ENCODE data around the gene TMEM178B. TPM values are rescaled to one million over a fixed set of nuclear protein-coding genes. Genes with fewer than 3 reads are reported as not detected.

The TMEM178B gene
- polyA plus RNA-seq, 4 donors, result 0.21 to 0.76 (median 0.54) TPM

DNA sequence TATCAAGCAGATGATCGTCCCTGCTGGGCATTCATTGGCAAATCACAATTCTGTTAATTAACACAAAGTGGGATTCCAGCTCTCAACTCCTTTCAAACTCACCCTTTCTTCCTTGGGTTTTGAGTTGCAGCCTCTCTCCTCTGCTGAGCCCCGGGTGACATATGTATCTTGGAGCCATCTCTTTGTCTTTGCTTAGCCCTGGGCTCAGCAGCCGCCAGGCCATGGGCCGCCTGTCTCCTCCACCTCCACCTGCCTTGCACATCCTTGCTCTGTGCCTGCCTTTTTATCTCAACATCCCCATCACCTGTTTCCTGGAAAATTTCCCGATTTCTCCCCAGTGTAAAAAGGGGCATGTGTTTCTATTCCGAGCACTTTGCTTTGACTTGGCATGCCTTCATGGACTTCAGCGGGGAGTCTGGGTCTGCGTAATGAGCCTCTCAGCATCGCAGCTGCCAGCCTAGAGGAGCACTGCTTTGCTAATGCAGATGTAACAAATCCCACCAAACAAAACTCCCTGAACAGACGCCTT is 336.0 kb downstream of the TMEM178B start:
- DNase-seq (ENCODE audit: low read depth in 4 of 4, low spot score in 3 of 4), result no peak

DNA sequence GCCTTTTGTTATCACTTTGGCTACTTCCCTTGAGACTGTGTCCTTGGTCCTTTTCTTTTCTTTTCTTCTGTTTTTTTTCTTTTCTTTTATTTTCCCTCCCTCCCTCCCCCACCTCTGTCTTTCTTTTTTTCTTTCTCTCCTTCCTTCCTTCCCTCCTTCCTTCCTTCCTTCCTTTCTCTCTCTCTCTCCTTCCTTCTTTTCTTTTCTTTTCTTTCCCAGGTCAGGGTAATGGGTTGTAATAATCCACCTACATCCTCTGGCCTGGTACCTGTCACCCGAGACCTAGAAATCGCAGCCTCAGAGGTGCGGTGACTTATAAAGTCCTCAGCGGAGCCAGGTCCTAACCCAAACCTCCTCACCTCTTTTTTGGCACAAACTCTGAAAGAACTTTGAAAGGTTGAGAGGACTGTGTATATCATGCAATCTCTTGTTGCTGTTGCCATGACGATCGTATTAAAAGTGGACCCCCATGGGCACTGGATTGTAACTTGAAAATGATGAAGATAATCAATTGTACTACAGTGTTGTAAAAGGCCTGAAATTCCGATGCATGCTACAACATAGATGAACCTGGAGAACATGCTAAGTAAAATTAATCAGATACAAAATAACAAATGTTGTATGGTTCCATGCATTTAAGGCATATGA is 336.6 kb downstream of the TMEM178B start:
- no peak for DNase-seq (ENCODE audit: low read depth in 4 of 4, low spot score in 3 of 4)

DNA sequence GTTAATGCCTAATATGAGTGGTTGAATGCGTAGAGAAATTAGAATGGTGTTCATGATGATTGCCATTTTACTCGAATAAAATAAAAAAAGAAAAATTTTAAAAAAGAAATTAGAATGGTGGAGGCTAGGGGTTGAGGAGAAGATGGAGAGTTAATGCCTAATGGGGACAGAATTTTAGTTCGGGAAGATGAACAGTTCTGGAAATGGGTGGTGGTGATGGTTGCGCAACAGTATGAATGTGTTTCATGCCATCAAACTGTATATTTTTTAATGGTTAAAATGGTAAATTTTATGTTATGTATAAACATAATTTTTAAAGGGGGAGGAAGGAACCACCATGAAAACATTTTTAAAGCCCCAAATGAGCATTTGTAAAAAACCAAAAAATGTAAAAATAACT is 337.3 kb downstream of the TMEM178B start:
- no peak for DNase-seq (ENCODE audit: low read depth in 4 of 4, low spot score in 3 of 4)

DNA sequence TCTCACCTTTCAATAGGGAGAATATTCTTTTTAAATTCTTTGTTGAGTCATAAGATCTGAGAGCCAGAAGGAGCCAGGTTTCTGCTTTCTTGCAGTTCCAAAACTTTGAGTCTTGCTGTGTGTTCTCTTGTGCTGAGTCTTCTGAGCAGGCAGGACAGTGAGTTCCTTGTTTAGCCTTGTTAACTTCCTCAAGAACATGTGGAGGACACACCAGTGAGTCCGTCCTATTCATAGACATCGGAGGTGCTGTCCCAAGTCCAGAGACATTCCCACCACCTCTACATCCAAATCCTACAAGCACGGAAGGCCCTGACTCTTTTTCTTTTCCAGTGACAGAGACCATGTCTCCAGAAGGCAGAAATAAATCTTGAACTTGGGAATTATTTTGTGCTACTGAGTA is 342.1 kb downstream of the TMEM178B start:
- no peak for DNase-seq (ENCODE audit: low read depth in 4 of 4, low spot score in 3 of 4)

DNA sequence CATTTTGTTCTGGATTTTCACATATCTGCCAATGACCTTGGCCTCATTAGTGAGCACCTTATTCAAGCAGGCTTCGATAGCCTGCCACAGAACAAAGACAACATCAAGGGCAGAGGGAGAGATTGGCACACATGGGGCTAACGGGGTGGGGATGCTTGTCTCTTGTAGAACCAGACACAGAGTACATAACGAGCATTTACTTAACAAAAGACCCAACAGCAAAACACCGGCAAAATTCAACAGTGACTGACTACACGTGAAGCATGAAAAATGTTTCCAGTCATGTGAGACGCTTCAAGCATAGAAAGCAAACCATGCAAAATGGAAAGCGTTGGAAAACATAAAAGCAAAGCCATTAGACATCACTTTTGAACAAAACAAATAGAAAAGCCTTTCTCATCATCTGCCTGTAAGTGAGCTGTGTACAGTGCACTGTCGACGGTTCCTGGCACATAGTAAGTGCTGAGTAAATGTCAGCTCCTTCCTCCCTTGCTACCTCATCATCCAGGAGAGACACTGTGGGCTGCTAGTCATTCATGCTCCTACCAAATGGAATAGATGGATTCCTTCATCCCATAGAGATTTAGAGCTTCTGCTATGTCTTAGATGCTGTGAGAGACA is 342.9 kb downstream of the TMEM178B start:
- no peak for DNase-seq (ENCODE audit: low read depth in 4 of 4, low spot score in 3 of 4)

DNA sequence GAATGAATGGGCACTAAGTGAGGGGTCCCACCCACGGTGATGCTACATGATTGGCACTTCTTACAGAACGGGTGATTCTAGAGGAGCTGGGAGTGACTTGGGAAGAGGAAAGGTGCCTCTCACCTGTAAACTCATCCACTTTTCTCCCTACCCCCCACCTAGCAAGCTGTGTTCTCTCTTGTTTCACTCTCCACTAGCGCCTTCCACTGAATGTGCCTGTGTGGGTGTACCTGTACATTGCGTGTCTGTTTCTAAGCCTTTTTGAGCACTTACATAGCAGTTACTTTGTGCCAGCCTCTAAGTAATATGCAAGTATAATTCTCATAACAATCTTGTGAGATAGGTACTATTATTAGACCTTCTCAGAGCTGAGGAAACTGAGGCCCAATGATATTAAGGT is 343.6 kb downstream of the TMEM178B start:
- no peak for DNase-seq (ENCODE audit: low read depth in 4 of 4, low spot score in 3 of 4)

DNA sequence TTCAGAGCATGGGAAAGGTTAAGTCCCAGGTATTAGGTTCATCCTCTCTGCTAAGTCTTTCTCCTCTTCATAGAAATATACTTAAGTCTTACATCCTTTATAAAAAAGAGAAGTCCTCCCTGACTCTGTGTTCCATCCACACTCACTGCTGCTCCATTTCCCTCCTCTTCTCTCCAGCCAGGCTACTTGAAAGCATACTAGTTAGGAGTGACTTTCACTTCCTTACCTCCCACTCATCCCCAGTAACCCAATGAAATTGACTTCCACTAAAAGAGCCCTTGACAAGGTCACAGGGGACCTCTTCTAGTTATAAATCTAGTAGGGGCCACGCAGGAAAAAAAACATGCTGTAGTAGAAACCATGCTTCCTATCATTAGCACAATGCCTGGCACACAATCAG is 344.2 kb downstream of the TMEM178B start:
- no peak for DNase-seq (ENCODE audit: low read depth in 4 of 4, low spot score in 3 of 4)

DNA sequence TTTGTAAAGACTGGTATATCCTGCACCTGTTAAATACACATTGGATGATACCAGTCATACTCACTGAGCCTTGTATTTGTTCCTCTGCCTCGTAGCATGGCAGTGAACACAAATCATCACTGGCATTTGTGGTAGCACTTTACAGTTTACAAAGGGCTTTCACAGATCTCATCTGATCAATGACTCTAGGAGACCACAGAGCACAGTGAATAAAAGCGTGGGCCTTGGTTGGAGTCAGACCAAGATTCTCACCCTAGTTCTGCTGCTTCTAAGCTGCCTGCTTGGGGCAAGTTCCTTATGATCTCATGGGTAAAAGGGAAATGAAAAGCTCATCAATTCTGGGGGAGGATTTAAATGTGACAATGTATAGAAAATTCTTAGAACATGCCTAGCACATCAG is 347.4 kb downstream of the TMEM178B start:
- DNase-seq (ENCODE audit: low read depth in 4 of 4, low spot score in 3 of 4), result no peak

DNA sequence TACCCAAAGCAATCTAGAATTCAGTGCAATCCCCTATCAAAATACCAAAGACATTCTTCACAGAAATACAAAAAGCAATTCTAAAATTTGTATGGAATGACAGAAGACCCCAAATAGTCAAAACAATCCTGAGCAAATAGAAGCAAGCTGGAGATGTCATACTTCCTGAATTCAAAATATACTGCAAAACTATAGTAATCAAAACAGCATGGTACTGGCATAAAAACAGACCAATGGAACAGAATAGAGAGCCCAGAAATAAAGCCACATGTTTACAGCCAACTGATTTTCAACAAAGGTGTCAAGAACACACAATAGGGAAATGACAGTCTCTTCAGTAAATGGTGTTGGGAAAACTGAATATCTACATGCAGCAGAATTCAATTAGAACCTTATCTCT is 353.3 kb downstream of the TMEM178B start:
- DNase-seq (ENCODE audit: low read depth in 4 of 4, low spot score in 3 of 4), result no peak

DNA sequence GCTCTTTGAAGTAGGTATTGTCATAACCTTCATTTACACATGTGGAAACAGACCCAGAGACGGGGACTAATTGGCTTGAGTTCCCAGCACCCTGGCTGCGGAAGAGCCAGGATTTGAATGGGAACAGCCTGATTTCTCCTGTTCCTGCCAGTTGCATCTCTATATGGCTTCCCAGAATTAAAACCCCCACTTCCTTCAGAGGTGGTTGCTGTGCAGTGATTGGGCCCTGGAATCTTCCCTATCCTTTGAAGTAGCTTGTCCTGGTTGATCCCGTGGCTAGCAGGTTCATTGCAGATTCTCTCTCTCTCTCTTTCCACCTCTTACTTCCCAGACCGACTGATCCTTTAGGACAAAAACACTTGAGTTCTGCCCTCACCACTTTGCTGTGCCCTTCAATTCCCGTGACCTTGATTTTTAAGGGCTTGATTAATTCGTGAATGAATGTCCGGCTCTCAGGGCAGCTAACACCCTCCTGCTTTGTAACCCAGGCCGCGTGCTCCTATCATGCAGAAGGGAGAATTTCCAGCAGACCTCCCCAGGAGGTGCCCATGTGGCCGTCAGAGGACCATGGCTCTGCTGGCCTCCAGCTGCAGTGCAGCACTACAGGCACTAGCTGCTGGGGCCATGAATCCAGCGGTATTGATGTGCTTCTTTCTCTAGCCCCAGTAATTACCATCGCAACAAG is 356.7 kb downstream of the TMEM178B start:
- DNase-seq (ENCODE audit: low read depth in 4 of 4, low spot score in 3 of 4), result no peak

DNA sequence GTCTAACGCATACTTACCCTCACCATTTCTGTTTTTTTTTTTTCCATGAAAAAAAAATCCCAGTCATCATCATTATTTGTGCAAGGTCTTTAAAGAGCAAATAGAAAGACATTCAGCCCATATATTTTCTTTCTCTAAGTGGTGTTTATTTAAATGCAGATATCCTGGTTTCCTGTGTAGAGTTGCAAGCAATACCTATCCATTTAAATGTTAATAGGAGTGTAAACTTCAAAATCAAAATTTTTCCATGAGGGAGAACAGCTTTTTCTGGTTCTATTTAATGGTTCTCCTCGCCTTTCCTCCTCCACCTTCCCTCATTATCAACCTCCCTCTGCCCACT is 357.2 kb downstream of the TMEM178B start:
- no peak for DNase-seq (ENCODE audit: low read depth in 4 of 4, low spot score in 3 of 4)

DNA sequence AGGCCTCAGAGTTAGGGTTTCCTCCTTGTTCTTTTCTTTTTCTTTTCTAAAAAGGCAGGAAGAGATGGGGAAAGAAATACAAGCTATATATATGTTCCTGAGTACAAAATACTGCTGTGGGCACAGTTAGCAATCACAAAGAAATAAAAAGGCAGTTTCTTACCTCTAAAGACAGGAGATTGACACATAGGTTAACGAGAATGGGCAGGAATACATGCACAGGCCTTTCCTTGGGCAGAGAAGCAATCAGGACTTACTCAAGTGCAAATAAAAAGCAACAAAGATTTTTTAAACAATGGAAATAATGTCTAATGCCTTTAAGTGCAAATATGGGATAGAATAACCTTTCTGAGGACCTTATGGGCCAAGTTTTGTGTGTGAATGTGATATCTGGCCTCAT is 357.8 kb downstream of the TMEM178B start:
- DNase-seq (ENCODE audit: low read depth in 4 of 4, low spot score in 3 of 4), result no peak

DNA sequence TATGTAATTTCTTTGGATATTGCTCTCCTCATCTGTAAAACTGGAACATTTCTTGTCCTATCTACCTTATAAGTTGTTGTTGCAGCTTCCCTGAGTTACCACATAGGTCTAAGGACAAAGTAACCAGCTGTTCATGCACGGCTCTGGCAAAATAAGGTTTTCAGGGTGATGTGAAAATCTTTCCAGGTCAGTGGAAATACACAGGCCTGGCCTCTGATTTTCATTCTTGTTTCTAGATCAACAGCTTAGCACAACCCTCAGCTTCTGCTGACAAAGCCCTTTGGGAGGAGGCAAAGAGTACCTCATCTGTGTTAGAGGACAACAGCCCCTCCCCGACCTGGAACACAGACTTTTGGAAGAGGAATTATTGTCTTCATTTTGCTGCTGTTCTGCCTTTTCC is 359.8 kb downstream of the TMEM178B start:
- DNase-seq (ENCODE audit: low read depth in 4 of 4, low spot score in 3 of 4), result no peak

DNA sequence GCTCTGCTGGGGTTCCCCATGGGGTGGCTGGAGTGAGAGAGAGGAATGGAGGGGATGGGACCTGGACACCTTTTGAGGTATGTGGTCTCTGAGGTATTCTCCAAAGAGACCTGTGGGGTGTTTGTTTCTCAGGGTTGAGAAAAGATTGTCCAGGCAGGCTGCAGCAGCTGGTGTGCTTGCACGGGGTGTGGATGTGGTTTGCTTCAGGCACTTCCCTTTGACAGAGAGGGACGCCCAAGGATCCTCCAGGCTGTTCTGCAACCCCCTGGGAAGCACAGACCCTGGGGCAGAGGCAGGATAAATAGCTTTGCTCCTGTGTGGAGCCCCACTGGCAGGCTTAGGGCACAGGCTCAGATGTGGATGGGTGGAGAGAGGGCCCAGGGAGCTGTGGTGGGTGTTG is 362.3 kb downstream of the TMEM178B start:
- DNase-seq (ENCODE audit: low read depth in 4 of 4, low spot score in 3 of 4), result no peak

DNA sequence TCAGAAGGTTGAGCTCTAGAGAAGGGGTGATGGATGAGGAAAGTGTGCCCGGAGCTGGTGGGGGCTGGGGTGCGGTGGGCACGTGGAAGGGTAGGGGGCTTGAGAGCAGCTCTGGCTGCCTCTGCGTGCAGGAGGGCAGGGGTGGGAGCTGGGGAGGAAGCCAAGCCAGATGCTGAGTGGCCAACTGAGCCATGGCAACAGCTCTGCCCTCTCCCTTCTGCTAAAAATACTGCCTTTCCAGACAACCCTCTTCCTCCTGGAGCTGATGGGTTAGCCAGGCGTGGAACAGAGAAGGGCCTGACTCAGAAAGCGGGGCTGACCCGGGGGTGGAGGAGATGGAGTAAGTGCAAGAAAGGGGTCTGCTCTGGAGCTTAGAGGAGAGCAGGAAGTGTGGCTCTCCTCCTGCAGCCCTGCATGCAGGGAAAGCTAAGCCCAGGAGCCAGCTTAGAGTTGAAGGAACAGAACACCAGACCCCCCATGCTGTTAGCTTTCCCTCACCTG is 362.8 kb downstream of the TMEM178B start:
- no peak for DNase-seq (ENCODE audit: low read depth in 4 of 4, low spot score in 3 of 4)

DNA sequence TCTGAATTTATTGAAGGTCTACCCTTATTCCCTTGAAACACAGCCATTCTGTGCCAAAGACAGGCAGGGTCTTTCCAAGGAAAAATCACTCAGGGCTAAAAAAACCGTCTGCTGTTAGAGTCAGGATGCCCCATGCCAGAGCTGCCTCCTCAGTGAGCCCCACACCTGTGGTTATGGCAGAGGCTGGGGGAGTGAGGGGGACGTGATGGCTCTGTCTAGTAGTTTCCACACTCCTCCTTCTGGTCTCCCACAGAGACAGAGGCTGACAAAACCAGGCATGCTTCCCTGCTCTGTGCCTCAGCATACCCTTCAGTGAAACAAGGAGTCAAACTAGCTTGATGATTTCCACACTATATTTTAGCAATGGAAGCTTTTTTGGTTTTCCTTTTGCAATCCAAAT is 365.3 kb downstream of the TMEM178B start:
- no peak for DNase-seq (ENCODE audit: low read depth in 4 of 4, low spot score in 3 of 4)

DNA sequence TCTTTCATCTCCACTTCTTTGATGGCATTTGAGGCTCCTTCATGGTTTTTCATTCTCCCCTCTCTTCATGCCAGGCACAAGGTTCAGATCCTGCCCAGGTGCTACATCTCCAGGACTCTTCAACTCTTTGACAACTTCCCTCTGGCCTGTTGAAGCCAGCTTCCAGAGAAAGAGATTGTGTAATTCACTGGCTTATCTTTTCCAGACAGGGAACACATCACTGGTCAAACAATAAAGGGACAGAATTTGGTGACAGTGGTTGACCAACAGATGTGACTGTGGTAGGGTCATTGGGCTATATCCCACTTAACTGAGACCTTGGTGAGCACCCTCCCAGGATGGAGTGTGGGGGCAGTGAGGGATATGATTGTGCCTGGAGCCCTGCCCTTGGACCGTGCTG is 365.9 kb downstream of the TMEM178B start:
- DNase-seq (ENCODE audit: low read depth in 4 of 4, low spot score in 3 of 4), result no peak

DNA sequence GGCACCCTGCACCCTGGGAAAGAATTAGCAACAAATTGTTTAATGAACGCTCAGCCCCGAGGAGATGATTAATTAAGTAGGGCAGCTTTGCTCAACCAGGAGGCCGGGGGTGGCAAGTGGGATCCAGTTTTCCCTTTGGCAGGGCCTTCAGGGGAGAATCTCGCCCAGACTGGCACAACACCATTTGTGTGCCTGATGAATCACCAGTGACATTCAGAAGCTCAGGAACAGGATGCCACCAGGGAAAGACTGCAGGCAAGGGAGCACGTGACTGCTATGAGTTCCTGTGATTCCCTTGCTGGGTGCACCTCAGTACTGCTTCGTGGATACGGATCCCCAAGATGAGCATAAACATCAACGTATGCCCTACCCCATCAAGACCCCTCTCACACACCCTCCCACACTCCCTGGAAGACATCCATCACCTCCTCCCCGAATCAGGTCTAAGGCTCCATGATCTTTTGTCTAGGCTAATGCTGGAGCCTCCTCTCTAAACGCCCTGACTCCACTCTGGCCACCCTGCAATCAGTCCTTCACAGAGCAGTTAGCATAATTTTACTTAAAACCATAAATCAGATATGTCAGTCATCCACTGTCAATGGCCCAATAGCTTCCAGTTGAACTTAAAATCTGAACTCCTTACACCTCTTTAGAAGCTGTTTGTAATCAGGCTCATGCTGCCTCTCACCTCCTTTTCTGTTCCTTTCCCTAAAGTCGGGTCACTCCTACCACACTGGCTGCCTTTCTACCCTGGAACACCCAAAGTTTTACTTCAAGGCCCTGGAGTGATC is 368.2 kb downstream of the TMEM178B start:
- no peak for DNase-seq (ENCODE audit: low read depth in 4 of 4, low spot score in 3 of 4)

DNA sequence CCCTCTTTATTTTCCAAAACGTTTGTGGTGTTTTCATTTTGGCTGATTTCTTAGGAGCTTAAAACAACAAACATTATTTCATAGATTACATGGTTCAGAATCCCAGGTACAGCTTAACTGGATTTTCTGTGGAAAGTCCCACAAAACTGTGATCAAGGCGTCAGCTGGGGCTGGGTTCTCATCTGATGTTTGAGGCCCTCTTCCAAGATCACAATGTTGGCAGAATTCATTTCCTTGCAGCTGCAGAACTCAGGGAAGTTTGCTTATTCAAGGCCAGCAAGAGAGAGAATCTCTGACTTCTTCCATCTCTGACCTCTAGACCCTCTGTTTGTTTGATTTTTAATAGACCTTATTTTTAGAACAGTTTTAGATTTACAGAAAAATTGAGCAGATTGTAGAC is 368.9 kb downstream of the TMEM178B start:
- DNase-seq (ENCODE audit: low read depth in 4 of 4, low spot score in 3 of 4), result no peak

DNA sequence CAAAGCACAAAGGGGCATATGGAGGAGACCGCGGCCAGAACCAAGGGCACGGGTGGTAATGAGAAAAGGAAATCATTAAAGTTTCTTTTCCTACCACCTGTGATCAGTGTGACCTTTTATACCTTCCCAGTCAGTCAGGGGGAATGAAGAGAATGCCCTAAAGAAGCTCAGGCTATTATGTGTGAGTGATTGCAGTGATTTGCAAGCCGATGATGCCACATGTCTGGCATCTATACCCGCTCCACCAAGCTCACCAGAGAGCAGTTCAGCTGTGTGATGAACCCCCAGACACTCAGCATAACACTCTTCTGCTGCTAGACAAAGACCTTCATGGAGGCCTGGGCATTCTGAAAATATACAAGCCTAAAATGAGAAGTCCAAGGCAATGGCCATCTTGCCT is 371.1 kb downstream of the TMEM178B start:
- no peak for DNase-seq (ENCODE audit: low read depth in 4 of 4, low spot score in 3 of 4)

DNA sequence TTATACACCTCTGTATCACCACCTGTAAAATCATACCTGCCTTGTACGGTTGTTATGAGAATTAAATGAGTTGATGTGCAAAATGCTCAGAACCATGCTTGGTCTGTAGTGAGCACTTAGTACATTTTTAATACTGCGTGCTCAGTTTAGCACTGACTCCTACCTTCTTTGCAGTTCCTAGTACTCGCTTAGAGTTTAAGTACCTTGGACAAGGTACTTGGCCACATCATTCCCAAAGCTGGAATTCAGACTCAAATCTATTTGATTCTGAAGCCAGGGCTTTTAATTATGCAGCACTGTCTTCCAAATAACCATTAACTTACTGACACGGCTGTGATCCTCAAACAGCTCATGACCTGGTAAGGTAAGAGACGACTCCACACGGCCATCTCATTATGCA is 377.4 kb downstream of the TMEM178B start:
- no peak for DNase-seq (ENCODE audit: low read depth in 4 of 4, low spot score in 3 of 4)

All from left renal pelvis (tissue), 4 donors.